Measurements from ENCODE around the gene GPR85. TPM values are rescaled to one million over a fixed set of nuclear protein-coding genes. Genes with fewer than 3 reads are reported as not detected.

The GPR85 gene
- total and polyA plus RNA-seq, 10 of the 15 experiments (the other 5 are each of a cell fraction or from before 2014, with no cell fraction given): 0.05 to 0.38 TPM; not detected in 8

GRCh38 chr7:113094517-113095249 lies 8.1 kb upstream of the GPR85 start:
- Histone ChIP-seq H3K27ac (ENCODE audit: control insufficient read depth, insufficient read depth) (no peak overlapping the region), H2AFZ (ENCODE audit: control insufficient read depth, low read depth, low read length) (no peak overlapping the region), H3K4me1 (ENCODE audit: control insufficient read depth, insufficient read depth, low read length) (no peaks in the 10 kb centered on the region), H3K27me3 (replicated peaks in 1 of 2; ENCODE audit: control insufficient read depth in 2 of 2, insufficient read depth in 2 of 2, low read length in 1 of 2) (no peaks in the 10 kb centered on the region), H3K4me2 (ENCODE audit: control insufficient read depth, insufficient read depth) (no peak overlapping the region), H3K36me3 (ENCODE audit: control insufficient read depth in 2 of 2, insufficient read depth in 2 of 2, low read length in 1 of 2) (no peaks in the 10 kb centered on the region), H3K9ac (ENCODE audit: control insufficient read depth, insufficient read depth, low read length) (no peak overlapping the region), H3K79me2 (ENCODE audit: control insufficient read depth, insufficient read depth, low read length) (no peaks in the 10 kb centered on the region), H4K20me1 (ENCODE audit: control insufficient read depth, insufficient read depth) (no peaks in the 10 kb centered on the region), H3K9me3 (replicated peaks; ENCODE audit: control insufficient read depth, insufficient read depth, low read length) (no peaks in the 10 kb centered on the region), H3K4me3 (no peak overlapping the region)
- ChIA-PET CTCF (interaction anchor here (0.5 to 1.8 kb wide), 4 partner anchors 17 to 223 kb away, joined by 3 to 5 read pairs (median 3); no protein-coding TSS in a partner anchor), POLR2A (no interaction called here), SMC1A (ENCODE audit: uncharacterized antibody, unreplicated experiment) (interaction anchor here (1.2 to 2.3 kb wide), 7 partner anchors 15 to 65 kb away, joined by 3 to 9 read pairs (median 4); no protein-coding TSS in a partner anchor), RAD21 (ENCODE audit: unreplicated experiment) (no interaction called here)
- DNase-seq (ENCODE audit: low read depth, low spot score) (no peak), ATAC-seq (no peak; the same call in 2 of the 3 replicates), FAIRE-seq (no peak)
- no peak for TF ChIP-seq MEF2B (IDR thresholded peaks at IDR 0.05; ENCODE audit: partially characterized antibody, poor library complexity, severe bottlenecking)
- no peak for TF ChIP-seq POLR2A (IDR thresholded peaks at IDR 0.05; ENCODE audit: low read depth, low read length)
- TF ChIP-seq PAX5 (IDR thresholded peaks at IDR 0.05; ENCODE audit: borderline replicate concordance, low read depth, low read length): no peak
- TF ChIP-seq, protein P1, sequence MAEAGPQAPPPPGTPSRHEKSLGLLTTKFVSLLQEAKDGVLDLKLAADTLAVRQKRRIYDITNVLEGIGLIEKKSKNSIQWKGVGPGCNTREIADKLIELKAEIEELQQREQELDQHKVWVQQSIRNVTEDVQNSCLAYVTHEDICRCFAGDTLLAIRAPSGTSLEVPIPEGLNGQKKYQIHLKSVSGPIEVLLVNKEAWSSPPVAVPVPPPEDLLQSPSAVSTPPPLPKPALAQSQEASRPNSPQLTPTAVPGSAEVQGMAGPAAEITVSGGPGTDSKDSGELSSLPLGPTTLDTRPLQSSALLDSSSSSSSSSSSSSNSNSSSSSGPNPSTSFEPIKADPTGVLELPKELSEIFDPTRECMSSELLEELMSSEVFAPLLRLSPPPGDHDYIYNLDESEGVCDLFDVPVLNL (IDR thresholded peaks at IDR 0.05; ENCODE audit: low read depth, low read length): no peak
- TF ChIP-seq CREB1 (IDR thresholded peaks at IDR 0.05; ENCODE audit: low read depth): no peak
- TF ChIP-seq ELK1 (IDR thresholded peaks at IDR 0.05; ENCODE audit: low read depth, low read length): no peak
- TF ChIP-seq SMARCA5 (IDR thresholded peaks at IDR 0.05): no peak
- TF ChIP-seq LARP7 (IDR thresholded peaks at IDR 0.05): no peak
- no peak for TF ChIP-seq NKRF (conservative IDR thresholded peaks at IDR 0.05)
- BruUV-seq (replicated peaks): no TSS peak
- intact Hi-C loops (cut with micrococcal nuclease; ENCODE audit: unreplicated experiment): no loop called here
- in situ Hi-C loops (cut with MboI): no loop called here
- 48% methylated on average over 3 of the region's 3 CpGs for WGBS (ENCODE audit: insufficient coverage, insufficient replicate concordance, low lambda C conversion rate, missing lambda C conversion rate)
